NCI-H1436 treated with DMSO at 0.1 percent for 48 hours (cell line): ENCODE results near the gene CLEC4G.
"Not testable (repeated sequence)": the region's sequence is repeated elsewhere in the genome, so short reads cannot be mapped to it uniquely, and the experiment has no call there.

Experiments used
- DNase-seq: peaks from one replicate; lab custom pipeline; 2025; lab: John Stamatoyannopoulos, UW

The CLEC4G gene

GRCh38 chr19:7746903-7747884 lies 15.3 kb upstream of the CLEC4G start, which contains the start of gene CD209:
TSS of gene CD209 (minus strand) at chr19:7747534. CDS start at chr19:7747511, 23 bp downstream.
- DNase-seq: no peak

- DNase-seq: not testable (repeated sequence)
These were observed 14.4 kb upstream of the CLEC4G start for GRCh38 chr19:7746306-7746705.

- no peak for DNase-seq
These were observed 13.2 kb upstream of the CLEC4G start for GRCh38 chr19:7744871-7745650.

GRCh38 chr19:7744199-7744786 lies 12.4 kb upstream of the CLEC4G start:
- no peak for DNase-seq

- DNase-seq: no peak
These were observed 11.5 kb upstream of the CLEC4G start for GRCh38 chr19:7743425-7743841.

- no peak for DNase-seq
These were observed 11.1 kb upstream of the CLEC4G start for GRCh38 chr19:7742991-7743390.

GRCh38 chr19:7742575-7742974 lies 10.7 kb upstream of the CLEC4G start:
- no peak for DNase-seq

GRCh38 chr19:7740682-7741054 lies 8.8 kb upstream of the CLEC4G start:
- no peak for DNase-seq

- no peak for DNase-seq
These were observed 8.1 kb upstream of the CLEC4G start for GRCh38 chr19:7739801-7740681.

- no peak for DNase-seq
These were observed 7.4 kb upstream of the CLEC4G start for GRCh38 chr19:7739211-7739755.

GRCh38 chr19:7738023-7738422 lies 6.1 kb upstream of the CLEC4G start:
- DNase-seq: no peak

- DNase-seq: no peak
These were observed 5.3 kb upstream of the CLEC4G start for GRCh38 chr19:7737215-7737614.

- no peak for DNase-seq
These were observed 4.2 kb upstream of the CLEC4G start for GRCh38 chr19:7736148-7736547.

GRCh38 chr19:7734220-7735203 lies 2.6 kb upstream of the CLEC4G start:
- no peak for DNase-seq

- DNase-seq: no peak
These were observed 1.5 kb upstream of the CLEC4G start for GRCh38 chr19:7733376-7733775.

- DNase-seq: no peak
These were observed 295 bp downstream of the CLEC4G start for GRCh38 chr19:7731615-7732014.

- no peak for DNase-seq
These were observed 703 bp downstream of the CLEC4G start for GRCh38 chr19:7731218-7731595.

- no peak for DNase-seq
These were observed 1.4 kb downstream of the CLEC4G start for GRCh38 chr19:7730286-7731217.

- DNase-seq: no peak
These were observed 2.1 kb downstream of the CLEC4G start for GRCh38 chr19:7729831-7730285.
